ENCODE data around the gene GAREM1.

DNA sequence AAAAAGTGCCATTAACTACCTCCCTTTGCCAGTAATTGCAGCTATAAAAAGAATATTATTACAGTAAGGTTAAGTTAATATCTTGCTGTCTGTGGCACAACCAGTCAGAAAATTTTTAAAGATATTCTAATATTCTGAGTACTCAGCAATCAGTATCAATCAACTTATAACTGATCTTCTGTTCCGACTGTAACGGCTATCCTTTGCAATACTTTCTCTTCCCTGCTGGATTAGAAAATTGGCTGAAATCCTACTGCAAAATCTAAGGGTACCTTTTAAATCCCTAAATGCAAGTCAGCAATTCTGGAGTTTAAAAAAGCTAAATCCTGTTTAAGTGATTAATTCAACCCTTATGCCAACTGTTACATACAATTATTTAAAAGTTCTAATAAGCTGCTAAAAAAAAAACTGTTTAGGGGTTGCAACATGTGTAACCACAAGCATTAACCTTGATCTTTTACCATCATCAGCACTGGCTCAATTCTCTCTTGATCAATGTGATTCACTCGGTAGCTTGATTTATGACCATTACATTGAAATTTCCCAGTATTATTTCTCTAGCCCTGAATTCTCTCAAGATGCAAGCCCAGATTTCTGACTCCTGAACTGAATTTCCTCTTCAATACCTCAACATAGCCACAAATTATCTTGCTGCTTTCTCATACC lies 20.5 kb downstream of the GAREM1 start:
- no peak for TF ChIP-seq NFYB (CRISPR knock-in tag; conservative IDR thresholded peaks at IDR 0.05; ENCODE audit: low read depth)
- TF ChIP-seq, protein P1, sequence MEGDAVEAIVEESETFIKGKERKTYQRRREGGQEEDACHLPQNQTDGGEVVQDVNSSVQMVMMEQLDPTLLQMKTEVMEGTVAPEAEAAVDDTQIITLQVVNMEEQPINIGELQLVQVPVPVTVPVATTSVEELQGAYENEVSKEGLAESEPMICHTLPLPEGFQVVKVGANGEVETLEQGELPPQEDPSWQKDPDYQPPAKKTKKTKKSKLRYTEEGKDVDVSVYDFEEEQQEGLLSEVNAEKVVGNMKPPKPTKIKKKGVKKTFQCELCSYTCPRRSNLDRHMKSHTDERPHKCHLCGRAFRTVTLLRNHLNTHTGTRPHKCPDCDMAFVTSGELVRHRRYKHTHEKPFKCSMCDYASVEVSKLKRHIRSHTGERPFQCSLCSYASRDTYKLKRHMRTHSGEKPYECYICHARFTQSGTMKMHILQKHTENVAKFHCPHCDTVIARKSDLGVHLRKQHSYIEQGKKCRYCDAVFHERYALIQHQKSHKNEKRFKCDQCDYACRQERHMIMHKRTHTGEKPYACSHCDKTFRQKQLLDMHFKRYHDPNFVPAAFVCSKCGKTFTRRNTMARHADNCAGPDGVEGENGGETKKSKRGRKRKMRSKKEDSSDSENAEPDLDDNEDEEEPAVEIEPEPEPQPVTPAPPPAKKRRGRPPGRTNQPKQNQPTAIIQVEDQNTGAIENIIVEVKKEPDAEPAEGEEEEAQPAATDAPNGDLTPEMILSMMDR (IDR thresholded peaks at IDR 0.05): no peak
- TF ChIP-seq, protein P2, sequence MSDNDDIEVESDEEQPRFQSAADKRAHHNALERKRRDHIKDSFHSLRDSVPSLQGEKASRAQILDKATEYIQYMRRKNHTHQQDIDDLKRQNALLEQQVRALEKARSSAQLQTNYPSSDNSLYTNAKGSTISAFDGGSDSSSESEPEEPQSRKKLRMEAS (CRISPR knock-in tag; IDR thresholded peaks at IDR 0.05): no peak
- TF ChIP-seq RELA (CRISPR knock-in tag; IDR thresholded peaks at IDR 0.05; ENCODE audit: borderline replicate concordance): no peak
- TF ChIP-seq CREM (CRISPR knock-in tag; IDR thresholded peaks at IDR 0.05): no peak
- TF ChIP-seq JUN (CRISPR knock-in tag; IDR thresholded peaks at IDR 0.05): no peak
- TF ChIP-seq TEAD4 (CRISPR knock-in tag; IDR thresholded peaks at IDR 0.05): no peak
- no peak for TF ChIP-seq NFE2L1 (CRISPR knock-in tag; IDR thresholded peaks at IDR 0.05)
- TF ChIP-seq MXD4 (CRISPR knock-in tag; IDR thresholded peaks at IDR 0.05; ENCODE audit: borderline replicate concordance): no peak
- TF ChIP-seq, protein P3, sequence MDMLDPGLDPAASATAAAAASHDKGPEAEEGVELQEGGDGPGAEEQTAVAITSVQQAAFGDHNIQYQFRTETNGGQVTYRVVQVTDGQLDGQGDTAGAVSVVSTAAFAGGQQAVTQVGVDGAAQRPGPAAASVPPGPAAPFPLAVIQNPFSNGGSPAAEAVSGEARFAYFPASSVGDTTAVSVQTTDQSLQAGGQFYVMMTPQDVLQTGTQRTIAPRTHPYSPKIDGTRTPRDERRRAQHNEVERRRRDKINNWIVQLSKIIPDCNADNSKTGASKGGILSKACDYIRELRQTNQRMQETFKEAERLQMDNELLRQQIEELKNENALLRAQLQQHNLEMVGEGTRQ (CRISPR knock-in tag; IDR thresholded peaks at IDR 0.05): no peak
- no peak for TF ChIP-seq ZNF263 (CRISPR knock-in tag; IDR thresholded peaks at IDR 0.05; ENCODE audit: low read depth)
- TF ChIP-seq GABPB1 (CRISPR knock-in tag; IDR thresholded peaks at IDR 0.05): no peak
- no peak for TF ChIP-seq ZNF138 (CRISPR knock-in tag; conservative IDR thresholded peaks at IDR 0.05)
